Fibroblast of lung (primary cell): ENCODE results near the gene EMILIN2. TPM values are rescaled to one million over a fixed set of nuclear protein-coding genes. Genes with fewer than 3 reads are reported as not detected.
"Not testable (repeated sequence)": the region's sequence is repeated elsewhere in the genome, so short reads cannot be mapped to it uniquely, and the experiment has no call there.

Experiments used
- DNase-seq, 2 donors: peaks; one replicate each; pipeline versions ENCODE4 v3.0.0 to v3.0.0-alpha.2; 2010; ENCODE audit warnings: low read depth in 2 of 2
- H2AFZ ChIP-seq: 2 replicates; pipeline ENCODE4 v1.5.1; 2012; ENCODE audit warnings: low read length, control low read depth, inconsistent platforms
- H3K27ac ChIP-seq: 2 replicates; pipeline ENCODE4 v1.5.1; 2011; ENCODE audit warnings: low read length, control low read depth; ENCODE audit not compliant: insufficient read depth
- H3K27me3 ChIP-seq: 2 replicates; pipeline ENCODE4 v1.5.1; 2011; ENCODE audit warnings: mild to moderate bottlenecking, low read length; ENCODE audit not compliant: control insufficient read depth, insufficient read depth
- H3K36me3 ChIP-seq: 2 replicates; pipeline ENCODE4 v1.5.1; 2011; ENCODE audit warnings: low read length; ENCODE audit not compliant: control insufficient read depth, insufficient read depth
- H3K4me1 ChIP-seq: 2 replicates; pipeline ENCODE4 v1.5.1; 2011; ENCODE audit warnings: low read length; ENCODE audit not compliant: control insufficient read depth, insufficient read depth; ENCODE audit errors: extremely low read depth
- H3K4me2 ChIP-seq: 2 replicates; pipeline ENCODE4 v1.5.1; 2011; ENCODE audit warnings: low read length, control low read depth; ENCODE audit not compliant: insufficient read depth; ENCODE audit errors: extremely low read depth
- H3K4me3 ChIP-seq, 4 experiments: fragments of 200-600 bp in 1 of 4; sonication (generic) in 1 of 4; replicated peaks in 1 of 4; 2 replicates each; pipeline ENCODE4 v1.5.1; 2011 to 2016; ENCODE audit warnings: low read length in 4 of 4, low read depth in 3 of 4, mild to moderate bottlenecking in 3 of 4, control low read depth in 2 of 4, inconsistent platforms in 1 of 4, mixed read lengths in 1 of 4; ENCODE audit not compliant: insufficient read depth in 1 of 4; ENCODE audit errors: control extremely low read depth in 1 of 4
- H3K79me2 ChIP-seq: 2 replicates; pipeline ENCODE4 v1.5.1; 2012; ENCODE audit warnings: mild to moderate bottlenecking, low read length, inconsistent platforms; ENCODE audit not compliant: control insufficient read depth, insufficient read depth
- H3K9ac ChIP-seq: 2 replicates; pipeline ENCODE4 v1.5.1; 2011; ENCODE audit warnings: mild to moderate bottlenecking, low read length, control low read depth; ENCODE audit not compliant: insufficient read depth
- H3K9me3 ChIP-seq: 2 replicates; pipeline ENCODE4 v1.5.1; 2012; ENCODE audit warnings: low read depth, low read length; ENCODE audit not compliant: control insufficient read depth, insufficient read depth
- H4K20me1 ChIP-seq: 2 replicates; pipeline ENCODE4 v1.5.1; 2011; ENCODE audit warnings: low read length; ENCODE audit not compliant: control insufficient read depth, insufficient read depth; ENCODE audit errors: extremely low read depth
- CTCF ChIP-seq, 2 donors: IDR thresholded peaks in 1 of 2; conservative IDR thresholded peaks in 1 of 2; 1 replicate in 1 of 2; 2 replicates in 1 of 2; pipeline ENCODE4 v1.5.1; 2011 to 2012; ENCODE audit warnings: low read length in 2 of 2, control low read depth in 1 of 2, inconsistent platforms in 1 of 2, low read depth in 1 of 2, mild to moderate bottlenecking in 1 of 2
- EZH2 ChIP-seq: IDR thresholded peaks from 2 replicates; pipeline ENCODE4 v1.5.1; 2012; ENCODE audit warnings: low read length, control low read depth, mild to moderate bottlenecking; ENCODE audit errors: missing control alignments
- polyA plus RNA-seq, 2 donors: library from polyadenylated mRNA; depleted of rRNA in 1 of 2; stranded (reverse) in 1 of 2; unstranded in 1 of 2; fragments of >200 nt; gene quantifications; 2 replicates each; pipeline ENCODE4 v1.2.1, GENCODE V29; 2011 to 2012; ENCODE audit warnings: missing spikeins in 1 of 2
- total RNA-seq: library from RNA; depleted of rRNA; stranded (reverse); fragments of >200 nt; gene quantifications from 2 replicates; pipeline ENCODE4 v1.2.1, GENCODE V29; 2014

The EMILIN2 gene
- total and polyA plus RNA-seq, 2 donors (not counting 1 experiment from before 2014, with no cell fraction given): 8.7 to 11.1 TPM

DNA sequence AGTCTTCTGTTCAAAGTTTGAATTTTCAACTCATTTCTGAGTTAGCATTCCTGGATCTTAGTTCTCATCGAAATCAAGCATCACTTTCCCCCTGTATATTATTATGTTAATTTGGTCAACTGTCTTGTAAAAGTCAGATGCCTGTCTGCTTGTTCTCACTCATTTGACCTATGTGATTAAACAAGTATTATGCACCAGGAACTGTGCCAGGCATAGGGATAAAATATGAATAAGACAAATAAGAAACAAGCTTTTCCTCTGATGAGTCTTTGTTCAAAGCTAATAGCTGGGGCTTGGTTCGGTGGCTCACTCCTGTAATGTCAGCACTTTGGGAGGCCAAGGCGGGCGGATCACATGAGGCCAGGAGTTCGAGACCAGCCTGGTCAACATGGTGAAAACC is 19.7 kb upstream of the EMILIN2 start:
- DNase-seq: peak in 1 of 2 donors; percentile 15
- Histone ChIP-seq H3K4me1 (no peaks in the 10 kb centered on the region), H3K4me2 (no peak overlapping the region), H3K9ac (no peak overlapping the region), H3K9me3 (no peaks in the 10 kb centered on the region), H2AFZ (no peak overlapping the region), H3K36me3 (no peaks in the 10 kb centered on the region), H3K4me3 (no peak overlapping the region), H3K27ac (no peak overlapping the region), H3K27me3 (no peaks in the 10 kb centered on the region), H4K20me1 (no peaks in the 10 kb centered on the region), H3K79me2 (no peaks in the 10 kb centered on the region)
- no peak for TF ChIP-seq EZH2
- no peak for TF ChIP-seq CTCF (conservative IDR thresholded peaks at IDR 0.05 in 1 of 2, IDR thresholded peaks at IDR 0.05 in 1 of 2; ENCODE audit: low read depth in 1 of 2, low read length in 2 of 2)

DNA sequence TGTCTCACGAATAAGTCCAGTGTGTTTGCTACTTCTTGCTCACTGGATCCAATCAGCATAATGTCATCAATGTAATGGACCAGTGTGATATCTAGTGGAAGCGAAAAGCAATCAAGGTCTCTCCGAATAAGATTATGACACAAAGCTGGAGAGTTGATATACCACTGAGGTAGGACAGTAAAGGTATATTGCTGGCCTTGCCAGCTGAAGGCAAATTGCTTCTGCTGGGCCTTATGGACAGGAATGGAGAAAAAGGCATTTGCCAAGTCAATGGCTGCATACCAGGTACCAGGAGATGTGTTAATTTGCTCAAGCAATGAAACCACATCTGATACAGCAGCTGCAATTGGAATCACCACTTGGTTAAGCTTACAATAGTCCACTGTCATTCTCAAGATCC is 10.7 kb upstream of the EMILIN2 start:
- H4K20me1 ChIP-seq, DNase-seq, H3K9me3 ChIP-seq, H3K4me2 ChIP-seq, H3K27ac ChIP-seq, H2AFZ ChIP-seq, H3K79me2 ChIP-seq, H3K9ac ChIP-seq, H3K4me3 ChIP-seq, H3K36me3 ChIP-seq, H3K27me3 ChIP-seq, H3K4me1 ChIP-seq: not testable (repeated sequence)

- H3K27ac ChIP-seq, H3K27me3 ChIP-seq, H4K20me1 ChIP-seq, H3K4me2 ChIP-seq, H3K9me3 ChIP-seq, H2AFZ ChIP-seq, H3K79me2 ChIP-seq, DNase-seq, H3K9ac ChIP-seq, H3K36me3 ChIP-seq, H3K4me1 ChIP-seq, H3K4me3 ChIP-seq: not testable (repeated sequence)
Observed at GRCh38 chr18:2837290-2837689, 9.5 kb upstream of the EMILIN2 start.

DNA sequence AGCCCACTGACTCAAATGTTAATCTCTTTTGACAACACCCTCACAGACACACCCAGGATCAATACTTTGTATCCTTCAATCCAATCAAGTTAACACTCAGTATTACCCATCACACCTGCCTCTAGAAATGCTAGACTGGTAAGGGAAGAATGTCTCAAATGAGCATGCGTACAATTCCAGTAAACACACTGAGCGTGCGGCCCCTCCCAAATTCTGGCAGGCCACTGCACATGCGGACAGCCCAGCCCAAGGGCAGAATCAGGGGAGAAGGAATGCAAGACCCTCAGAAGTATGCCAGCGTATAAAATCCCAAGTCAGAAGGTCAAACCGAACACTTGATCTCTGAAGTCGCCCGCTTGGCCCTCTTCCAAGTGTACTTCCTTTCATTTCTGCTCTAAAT is 7.6 kb upstream of the EMILIN2 start:
- no peak overlapping the region for H3K4me2 ChIP-seq

More for the DNA sequence above, 7.6 kb upstream of the EMILIN2 start:
- Histone ChIP-seq H3K4me1 (no peaks in the 10 kb centered on the region), H3K27me3 (peaks cover 12% of the 10 kb centered on the region), H3K27ac (no peak overlapping the region), H4K20me1 (no peaks in the 10 kb centered on the region), H2AFZ (no peak overlapping the region), H3K9me3 (no peaks in the 10 kb centered on the region), H3K79me2 (no peaks in the 10 kb centered on the region), H3K9ac (no peak overlapping the region), H3K4me3 (no peak overlapping the region), H3K36me3 (no peaks in the 10 kb centered on the region)
- no peak for DNase-seq
- TF ChIP-seq CTCF (conservative IDR thresholded peaks at IDR 0.05 in 1 of 2, IDR thresholded peaks at IDR 0.05 in 1 of 2; ENCODE audit: low read depth in 1 of 2, low read length in 2 of 2) (no peak), EZH2 (no peak)
